ENCODE results near the gene SLC47A2. TPM values are rescaled to one million over a fixed set of nuclear protein-coding genes. Genes with fewer than 3 reads are reported as not detected.

SLC47A2 gene
- total and polyA plus RNA-seq, 7 experiments from 2014 or later: not detected

GRCh38 chr17:19629449-19629848, 86.9 kb downstream of the SLC47A2 start:
- no peaks in the 10 kb centered on the region for H3K36me3 ChIP-seq (ENCODE audit: control insufficient read depth in 2 of 3, insufficient read depth in 3 of 3, low read length in 3 of 3)
- no peaks in the 10 kb centered on the region for H3K9me3 ChIP-seq (ENCODE audit: control insufficient read depth in 2 of 3, low read length in 3 of 3)
- peaks cover 4 to 19% (median 4%) of the 10 kb centered on the region in 5 donors for H3K27me3 Mint-ChIP-seq
- CTCF ChIA-PET: no interaction called here
- no peaks in the 10 kb centered on the region for H3K36me3 Mint-ChIP-seq
- no peaks in the 10 kb centered on the region for H3K27me3 ChIP-seq (ENCODE audit: control insufficient read depth in 2 of 2, insufficient read depth in 2 of 2, low read length in 2 of 2)
- H3K4me1 ChIP-seq (ENCODE audit: control insufficient read depth in 2 of 2, insufficient read depth in 2 of 2, low read length in 2 of 2): no peaks in the 10 kb centered on the region
- DNase-seq (no peak), ATAC-seq (no peak)
- H3K4me1 Mint-ChIP-seq: no peaks in the 10 kb centered on the region
- intact Hi-C loops (cut with micrococcal nuclease): no loop called here
- H3K27ac Mint-ChIP-seq: no peak overlapping the region
- no peak overlapping the region for H3K4me3 ChIP-seq (ENCODE audit: low read length)
- H3K4me3 Mint-ChIP-seq: no peak overlapping the region
- POLR2A ChIA-PET: no interaction called here
- H3K27ac ChIP-seq (ENCODE audit: low read depth, low read length): no peak overlapping the region
- no peaks in the 10 kb centered on the region for H3K9me3 Mint-ChIP-seq

Other genes with a start within 250 kb of the SLC47A2 start
- 1 to 10 TPM in 1 of 5 experiments, under 1 TPM in 1, not detected in 3; 0.21 to 2.7 TPM for gene SLC47A1, start 182.7 kb downstream of the SLC47A2 start, total RNA-seq
- gene SLC47A1, start 182.7 kb downstream of the SLC47A2 start, polyA plus RNA-seq: under 1 TPM in 1 of 2 donors, not detected in 1; 0.09 TPM
- 10 to 100 TPM; 26.3 to 53.4 (median 32.4) TPM for gene ALDH3A2, start 67.8 kb downstream of the SLC47A2 start, total RNA-seq
- 10 to 100 TPM; 25.2 to 26.2 TPM for gene ALDH3A2, start 67.8 kb downstream of the SLC47A2 start, polyA plus RNA-seq
- under 1 TPM in 1 of 5 experiments, not detected in 4; 0.61 TPM for gene ALDH3A1, start 31.7 kb upstream of the SLC47A2 start, total RNA-seq
- not detected for gene ALDH3A1, start 31.7 kb upstream of the SLC47A2 start, polyA plus RNA-seq
- gene ULK2, start 151.4 kb upstream of the SLC47A2 start, total RNA-seq: 10 to 100 TPM; 10.9 to 21.2 (median 14.8) TPM
- gene ULK2, start 151.4 kb upstream of the SLC47A2 start, polyA plus RNA-seq: 10 to 100 TPM in 1 of 2 donors, 1 to 10 TPM in 1; 7.3 to 14.3 TPM

Measured in naive thymus-derived CD4-positive, alpha-beta T cell (primary cell).